GM19099 (cell line): ENCODE results near the gene NPBWR2.

Experiments used
- POLR2A ChIP-seq: IDR thresholded peaks from 3 replicates; pipeline ENCODE4 v1.6.1; 2011; ENCODE audit warnings: low read depth; ENCODE audit not compliant: insufficient read length; ENCODE audit errors: extremely low read depth

The NPBWR2 gene

DNA sequence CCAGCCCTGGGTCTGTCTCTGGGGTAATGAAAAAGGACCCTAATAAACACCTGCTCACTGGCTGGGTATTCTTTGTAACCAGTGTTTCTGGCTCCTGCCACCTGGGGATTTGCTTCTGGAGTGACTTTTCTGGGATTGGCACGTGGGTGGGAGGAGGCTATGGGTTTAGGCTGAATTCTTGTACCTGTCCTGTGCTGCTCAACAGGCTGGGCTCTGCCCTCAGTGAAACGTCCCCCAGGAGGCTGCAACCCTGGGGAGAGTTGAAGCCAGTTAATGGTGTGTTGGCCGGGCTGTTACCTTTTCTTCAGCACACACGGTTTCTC is 6.8 kb downstream of the NPBWR2 start:
- TF ChIP-seq POLR2A = no peak

DNA sequence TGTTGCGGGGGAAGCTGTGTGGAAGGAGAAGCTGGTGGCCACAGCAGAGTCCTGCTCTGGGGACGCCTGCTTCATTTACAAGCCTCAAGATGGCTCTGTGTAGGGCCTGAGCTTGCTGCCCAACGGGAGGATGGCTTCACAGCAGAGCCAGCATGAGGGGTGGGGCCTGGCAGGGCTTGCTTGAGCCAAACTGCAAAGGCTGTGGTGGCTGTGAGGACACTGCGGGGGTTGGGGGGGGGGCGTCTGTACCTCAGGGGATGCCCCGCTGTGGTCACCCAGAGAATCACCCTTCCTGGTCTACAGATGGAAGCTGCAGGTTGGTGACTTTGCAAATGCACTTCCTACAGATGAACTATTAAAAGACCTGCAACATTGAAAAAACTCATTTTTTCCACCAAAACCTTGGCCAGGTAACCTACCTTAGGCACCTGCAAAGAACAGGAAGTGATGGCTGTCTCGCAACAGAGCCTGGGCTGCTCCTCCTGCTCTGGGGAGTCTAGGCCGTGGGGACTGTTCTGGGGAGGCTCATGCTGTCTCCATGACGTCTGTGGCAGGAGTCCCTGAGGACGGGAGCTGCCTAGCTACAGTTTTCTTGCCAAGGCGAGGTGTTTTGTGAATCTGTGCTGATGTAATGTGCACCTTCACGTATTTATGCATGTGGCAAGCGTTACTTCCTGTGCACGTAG is 7.3 kb downstream of the NPBWR2 start:
- no peak for TF ChIP-seq POLR2A

DNA sequence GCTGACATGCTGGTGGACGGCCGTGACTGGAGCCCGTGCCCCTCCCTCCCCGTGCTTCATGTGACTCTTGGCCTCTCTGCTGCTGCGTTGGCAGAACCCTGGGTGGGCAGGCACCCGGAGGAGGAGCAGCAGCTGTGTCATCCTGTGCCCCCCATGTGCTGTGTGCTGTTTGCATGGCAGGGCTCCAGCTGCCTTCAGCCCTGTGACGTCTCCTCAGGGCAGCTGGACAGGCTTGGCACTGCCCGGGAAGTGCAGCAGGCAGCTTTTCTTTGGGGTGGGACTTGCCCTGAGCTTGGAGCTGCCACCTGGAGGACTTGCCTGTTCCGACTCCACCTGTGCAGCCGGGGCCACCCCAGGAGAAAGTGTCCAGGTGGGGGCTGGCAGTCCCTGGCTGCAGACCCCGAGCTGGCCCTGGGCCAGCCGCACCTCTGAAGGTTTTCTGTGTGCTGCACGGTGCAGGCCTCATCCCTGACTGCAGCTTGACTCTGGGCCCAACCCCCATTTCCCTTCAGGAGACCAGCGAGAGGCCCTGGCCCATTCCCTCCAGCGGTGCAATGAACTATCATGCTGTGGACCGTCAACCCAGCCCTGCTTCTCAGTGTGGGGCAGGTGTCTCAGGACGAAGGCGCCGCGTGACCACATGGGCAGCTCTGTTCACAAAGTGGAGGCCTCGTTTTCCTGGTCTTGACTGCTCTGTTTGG is 8.1 kb downstream of the NPBWR2 start:
- TF ChIP-seq POLR2A = no peak

DNA sequence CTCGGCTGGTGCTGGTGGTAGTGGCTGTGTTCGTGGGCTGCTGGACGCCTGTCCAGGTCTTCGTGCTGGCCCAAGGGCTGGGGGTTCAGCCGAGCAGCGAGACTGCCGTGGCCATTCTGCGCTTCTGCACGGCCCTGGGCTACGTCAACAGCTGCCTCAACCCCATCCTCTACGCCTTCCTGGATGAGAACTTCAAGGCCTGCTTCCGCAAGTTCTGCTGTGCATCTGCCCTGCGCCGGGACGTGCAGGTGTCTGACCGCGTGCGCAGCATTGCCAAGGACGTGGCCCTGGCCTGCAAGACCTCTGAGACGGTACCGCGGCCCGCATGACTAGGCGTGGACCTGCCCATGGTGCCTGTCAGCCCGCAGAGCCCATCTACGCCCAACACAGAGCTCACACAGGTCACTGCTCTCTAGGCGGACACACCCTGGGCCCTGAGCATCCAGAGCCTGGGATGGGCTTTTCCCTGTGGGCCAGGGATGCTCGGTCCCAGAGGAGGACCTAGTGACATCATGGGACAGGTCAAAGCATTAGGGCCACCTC is 8.8 kb downstream of the NPBWR2 start:
- no peak for TF ChIP-seq POLR2A

DNA sequence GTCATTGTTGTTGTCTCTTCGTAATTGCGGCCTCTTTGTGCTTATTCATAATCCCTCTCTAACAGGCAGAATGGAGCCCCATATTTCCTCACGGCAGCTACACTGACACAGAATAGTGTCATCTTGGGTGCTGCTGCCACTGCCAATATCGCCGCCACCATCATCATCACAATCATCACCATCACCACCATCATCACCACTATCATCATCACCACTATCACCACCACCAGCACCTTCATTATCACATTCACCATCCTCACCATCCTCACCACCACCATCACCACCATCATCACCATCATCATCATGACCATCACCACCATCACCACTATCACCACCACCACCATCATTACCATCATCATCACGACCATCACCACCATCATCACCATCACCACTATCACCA is 10.8 kb downstream of the NPBWR2 start:
- TF ChIP-seq POLR2A = no peak

DNA sequence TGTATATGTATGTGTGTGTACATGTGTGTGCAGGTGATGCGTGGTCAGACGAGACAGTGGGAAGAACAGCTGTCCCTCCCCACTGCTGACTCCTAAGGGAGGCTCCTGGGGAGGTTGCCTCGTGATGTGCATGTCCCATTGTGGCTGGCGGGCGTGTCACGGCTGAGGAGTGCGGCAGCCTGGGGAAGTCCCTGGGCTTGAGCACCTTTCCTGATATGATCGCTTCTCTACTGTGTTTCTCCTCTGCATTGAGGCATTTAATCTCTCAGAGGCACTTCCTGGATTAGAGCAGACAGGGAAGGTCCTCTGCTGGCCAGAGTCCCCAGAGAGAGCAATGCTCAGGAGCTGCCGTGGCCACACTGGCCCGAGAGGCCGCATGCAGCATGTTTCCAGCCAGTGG is 11.4 kb downstream of the NPBWR2 start:
- TF ChIP-seq POLR2A = no peak

DNA sequence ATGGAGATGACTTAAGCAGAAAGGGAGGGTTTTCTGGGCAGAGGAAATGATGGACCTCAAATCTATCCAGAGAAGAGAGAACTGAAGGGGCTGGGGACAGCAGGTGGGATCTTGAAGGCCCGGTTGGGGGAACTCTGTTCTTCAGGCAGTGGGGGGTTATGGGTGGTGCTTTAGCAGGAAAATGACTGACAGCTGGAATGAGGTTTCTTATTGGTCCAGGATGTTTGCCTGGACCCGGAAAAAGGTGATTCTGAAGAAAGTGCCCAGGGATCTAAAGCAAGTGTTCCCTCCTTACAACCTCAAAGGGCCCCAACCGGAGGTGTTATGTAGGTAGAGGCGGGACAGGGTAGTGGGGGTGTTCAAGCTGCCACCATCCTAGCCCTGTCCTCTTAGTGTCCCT is 11.9 kb downstream of the NPBWR2 start:
- no peak for TF ChIP-seq POLR2A

DNA sequence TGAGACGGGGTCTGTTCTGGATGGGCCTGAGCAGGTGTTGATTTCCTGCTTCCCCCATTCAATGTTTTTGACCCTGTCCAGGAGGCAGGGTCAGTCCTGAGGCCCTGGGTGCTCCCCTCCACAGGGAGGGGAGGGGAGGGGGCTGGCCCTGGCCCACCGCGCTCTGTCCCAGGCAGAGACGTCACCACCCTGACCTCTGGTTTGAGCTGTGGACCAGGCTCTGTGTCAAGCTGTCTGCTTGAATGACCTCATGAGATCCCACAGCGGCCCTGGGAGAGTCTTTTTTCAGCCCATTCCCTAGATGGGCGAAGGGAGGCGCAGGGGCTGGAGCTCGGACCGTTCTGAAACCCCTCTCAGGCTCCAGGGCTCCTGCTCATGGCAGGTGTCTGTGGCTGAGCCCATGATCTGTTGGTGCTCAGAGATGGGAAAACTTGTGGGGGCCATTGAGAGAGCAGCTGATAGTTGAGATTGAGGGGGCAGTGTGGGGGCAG is 14.3 kb downstream of the NPBWR2 start:
- TF ChIP-seq POLR2A = no peak

DNA sequence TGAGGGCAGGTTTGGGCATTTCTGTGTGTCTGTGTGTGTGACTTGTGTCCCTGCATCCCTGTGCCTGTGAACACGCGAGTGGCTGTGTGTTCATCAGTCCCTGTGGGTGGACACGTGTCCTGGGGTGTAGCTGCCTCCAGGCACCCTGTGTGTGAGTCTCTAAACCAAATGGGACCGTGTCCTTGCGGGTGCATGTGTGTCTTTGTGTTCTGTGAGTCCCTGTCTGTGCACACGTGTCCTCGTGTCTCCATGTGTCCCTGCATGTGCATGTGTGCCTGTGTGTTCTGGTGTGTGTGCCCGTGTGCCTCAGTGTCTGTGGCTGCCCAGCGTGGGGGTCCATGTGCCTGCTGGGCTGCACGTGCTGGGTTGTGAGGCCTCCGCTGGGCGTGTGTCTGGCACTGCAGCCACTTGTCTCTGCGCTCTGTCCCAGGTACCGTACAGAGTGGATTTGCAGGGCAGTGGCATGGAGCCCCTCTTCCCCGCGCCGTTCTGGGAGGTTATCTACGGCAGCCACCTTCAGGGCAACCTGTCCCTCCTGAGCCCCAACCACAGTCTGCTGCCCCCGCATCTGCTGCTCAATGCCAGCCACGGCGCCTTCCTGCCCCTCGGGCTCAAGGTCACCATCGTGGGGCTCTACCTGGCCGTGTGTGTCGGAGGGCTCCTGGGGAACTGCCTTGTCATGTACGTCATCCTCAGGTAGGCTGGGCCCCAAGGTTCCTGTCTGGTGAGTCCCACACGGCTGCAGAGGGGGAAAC is 14.9 kb downstream of the NPBWR2 start:
- no peak for TF ChIP-seq POLR2A

DNA sequence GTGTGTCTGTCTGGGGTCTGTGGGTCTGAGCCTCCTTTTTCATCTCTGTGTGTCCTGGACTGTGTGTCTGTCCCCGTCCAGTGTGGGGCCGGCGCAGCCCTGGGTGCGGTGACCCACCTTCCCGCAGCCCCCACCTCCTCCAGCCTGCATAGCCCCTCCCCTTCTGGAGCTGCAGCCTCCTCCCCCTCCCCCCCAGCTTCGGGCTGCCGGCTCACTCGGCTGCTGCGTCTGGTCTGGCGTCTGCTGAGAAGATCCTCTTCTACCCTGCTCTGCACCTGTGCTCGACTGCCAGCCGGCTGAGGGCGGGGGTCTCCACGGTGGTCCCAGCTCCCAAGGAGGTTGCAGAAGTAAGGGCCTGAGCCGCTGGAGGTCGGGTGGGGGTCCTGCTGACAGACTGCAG is 15.6 kb downstream of the NPBWR2 start:
- TF ChIP-seq POLR2A = no peak

DNA sequence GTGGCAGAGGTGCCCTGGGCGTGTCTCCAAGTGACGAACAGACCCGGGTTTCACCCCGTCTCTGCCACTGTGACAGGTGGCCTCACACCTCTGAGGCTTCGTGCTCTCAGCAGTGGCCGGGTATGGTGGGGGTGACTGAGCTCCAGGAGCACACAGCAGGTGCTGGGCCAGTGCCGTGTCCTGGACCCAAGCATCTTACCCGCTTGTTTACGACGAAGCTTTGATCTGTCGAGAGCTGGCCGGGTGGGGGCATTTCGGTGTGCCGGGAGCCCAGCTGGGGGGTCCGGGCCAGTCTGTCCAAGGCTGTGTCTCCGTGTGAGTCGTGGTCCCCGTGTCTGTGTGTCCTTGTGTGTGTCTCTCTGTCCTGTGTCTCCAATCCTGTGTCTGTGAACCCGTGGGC is 16.0 kb downstream of the NPBWR2 start:
- no peak for TF ChIP-seq POLR2A

DNA sequence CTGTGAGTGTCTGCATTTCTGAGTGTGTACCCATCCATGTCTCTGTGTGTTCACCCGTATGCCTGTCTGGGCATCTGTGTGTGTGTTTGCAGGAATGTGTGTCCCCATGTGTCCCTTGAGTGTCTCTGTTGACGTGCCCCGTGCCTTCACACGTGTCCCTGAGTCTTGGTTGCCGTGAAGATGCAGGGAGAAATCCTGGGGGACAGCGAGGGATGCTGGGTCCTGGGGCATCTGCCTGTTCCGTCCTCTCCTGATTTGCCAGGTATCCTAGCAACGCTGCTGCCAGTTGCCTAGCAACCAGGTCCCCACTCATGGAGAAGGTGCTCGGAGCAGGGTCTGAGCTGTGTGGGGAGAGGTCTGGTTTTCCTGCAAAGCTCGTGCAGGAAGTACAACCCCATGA is 17.2 kb downstream of the NPBWR2 start:
- TF ChIP-seq POLR2A = no peak

DNA sequence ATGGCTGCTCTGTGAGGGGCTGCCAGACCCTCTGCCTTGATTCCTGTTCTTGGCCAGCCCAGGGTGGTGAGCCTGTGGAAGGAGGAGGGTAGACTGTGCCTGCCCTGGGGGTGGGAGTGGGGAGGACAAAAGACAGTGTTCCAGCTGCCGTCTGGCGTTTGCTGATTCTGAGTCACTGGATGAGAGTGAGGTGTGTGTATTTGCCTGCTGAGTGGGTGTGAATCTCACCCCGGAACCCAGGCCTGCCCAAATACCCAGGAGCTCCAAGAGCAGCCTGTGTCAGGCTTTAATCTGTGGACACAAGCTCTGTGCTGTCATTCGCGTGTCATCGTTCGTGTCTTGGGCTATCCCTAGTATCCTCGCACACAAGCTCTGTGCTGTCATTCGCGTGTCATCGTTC is 20.6 kb downstream of the NPBWR2 start:
- TF ChIP-seq POLR2A = no peak

DNA sequence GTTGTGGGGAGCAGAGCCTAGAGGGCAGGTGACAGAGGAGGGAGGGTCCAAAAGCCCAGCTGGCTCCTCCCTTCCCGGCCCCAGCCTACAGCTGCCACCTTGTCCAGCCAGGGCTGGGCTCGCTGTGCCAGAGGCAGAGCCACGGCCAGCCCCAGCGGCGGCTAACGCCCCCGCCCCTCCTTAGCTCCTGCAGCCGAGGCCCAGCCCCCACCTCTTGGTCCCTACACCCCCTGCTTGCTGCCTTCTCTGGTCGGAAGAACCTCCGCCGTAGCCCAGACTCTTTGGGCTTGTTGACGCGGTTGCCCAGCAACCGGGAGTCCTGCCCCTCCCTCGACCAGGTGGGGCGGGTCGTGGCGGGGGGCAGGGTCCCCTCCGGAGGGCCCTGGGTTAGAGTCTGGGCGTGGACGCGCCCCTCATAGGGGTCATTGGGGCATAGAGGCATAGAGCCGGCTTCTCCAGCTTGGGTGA is 22.6 kb downstream of the NPBWR2 start:
- no peak for TF ChIP-seq POLR2A
